Measurements from ENCODE around the gene UPB1. TPM values are rescaled to one million over a fixed set of nuclear protein-coding genes. Genes with fewer than 3 reads are reported as not detected.

The UPB1 gene
- total RNA-seq, 2 experiments from 2014 or later: 0.08 TPM; not detected in 1

Other genes with a start within 250 kb of the UPB1 start
- gene SPECC1L, start 224.5 kb upstream of the UPB1 start, total RNA-seq: 10 to 100 TPM; 46.3 to 47.7 TPM
- 10 to 100 TPM; 45.1 to 45.2 TPM for gene ADORA2A, start 67.7 kb upstream of the UPB1 start, total RNA-seq
- 100 to 1,000 TPM; 127 to 145 TPM for gene GUCD1, start 59.8 kb downstream of the UPB1 start, total RNA-seq
- 100 to 1,000 TPM; 221 to 222 TPM for gene SNRPD3, start 60.7 kb downstream of the UPB1 start, total RNA-seq
- gene LRRC75B, start 97.7 kb downstream of the UPB1 start, total RNA-seq: 1 to 10 TPM in 1 of 2 experiments, under 1 TPM in 1; 0.91 to 1.1 TPM
- 10 to 100 TPM; 11.1 to 12.3 TPM for gene GGT1, start 107.9 kb downstream of the UPB1 start, total RNA-seq